ENCODE measurements around the gene RXRA.

The RXRA gene

GRCh38 chr9:134441227-134442084 lies 115.2 kb downstream of the RXRA start:
- no peak for DNase-seq (ENCODE audit: low read depth)
- no peak overlapping the region for H3K4me3 ChIP-seq (replicated peaks; ENCODE audit: low read depth, low read length)
- TF ChIP-seq CTCF (IDR thresholded peaks at IDR 0.05; ENCODE audit: low read length, missing control alignments), result no peak

DNA sequence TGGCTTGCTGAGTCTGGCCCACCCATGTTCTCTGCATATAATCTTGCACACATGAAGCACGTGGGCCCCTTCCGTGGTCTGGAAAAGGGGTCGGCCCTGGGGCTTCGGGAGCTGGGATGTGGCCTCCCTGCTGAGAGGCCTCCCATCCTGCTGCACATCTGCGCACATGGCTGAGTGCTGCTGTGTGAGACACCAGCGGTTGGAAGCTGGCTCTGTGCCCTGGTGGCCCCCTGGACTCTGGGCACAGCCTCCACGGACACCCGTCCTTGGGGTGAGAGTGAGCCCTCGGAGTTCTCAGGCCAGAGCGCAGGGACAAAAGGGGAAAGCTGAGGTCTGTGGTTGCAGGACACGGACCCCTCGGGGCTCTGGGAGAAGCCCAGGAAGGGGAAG lies 115.8 kb downstream of the RXRA start:
- no peak for TF ChIP-seq CTCF (IDR thresholded peaks at IDR 0.05; ENCODE audit: low read length, missing control alignments)
- no peak overlapping the region for H3K4me3 ChIP-seq (replicated peaks; ENCODE audit: low read depth, low read length)
- DNase-seq (ENCODE audit: low read depth), result peak; percentile 17

GRCh38 chr9:134442486-134443173 lies 116.4 kb downstream of the RXRA start:
- TF ChIP-seq CTCF (IDR thresholded peaks at IDR 0.05; ENCODE audit: low read length, missing control alignments), result no peak
- no peak overlapping the region for H3K4me3 ChIP-seq (replicated peaks; ENCODE audit: low read depth, low read length)
- peak; percentile 28 for DNase-seq (ENCODE audit: low read depth)

DNA sequence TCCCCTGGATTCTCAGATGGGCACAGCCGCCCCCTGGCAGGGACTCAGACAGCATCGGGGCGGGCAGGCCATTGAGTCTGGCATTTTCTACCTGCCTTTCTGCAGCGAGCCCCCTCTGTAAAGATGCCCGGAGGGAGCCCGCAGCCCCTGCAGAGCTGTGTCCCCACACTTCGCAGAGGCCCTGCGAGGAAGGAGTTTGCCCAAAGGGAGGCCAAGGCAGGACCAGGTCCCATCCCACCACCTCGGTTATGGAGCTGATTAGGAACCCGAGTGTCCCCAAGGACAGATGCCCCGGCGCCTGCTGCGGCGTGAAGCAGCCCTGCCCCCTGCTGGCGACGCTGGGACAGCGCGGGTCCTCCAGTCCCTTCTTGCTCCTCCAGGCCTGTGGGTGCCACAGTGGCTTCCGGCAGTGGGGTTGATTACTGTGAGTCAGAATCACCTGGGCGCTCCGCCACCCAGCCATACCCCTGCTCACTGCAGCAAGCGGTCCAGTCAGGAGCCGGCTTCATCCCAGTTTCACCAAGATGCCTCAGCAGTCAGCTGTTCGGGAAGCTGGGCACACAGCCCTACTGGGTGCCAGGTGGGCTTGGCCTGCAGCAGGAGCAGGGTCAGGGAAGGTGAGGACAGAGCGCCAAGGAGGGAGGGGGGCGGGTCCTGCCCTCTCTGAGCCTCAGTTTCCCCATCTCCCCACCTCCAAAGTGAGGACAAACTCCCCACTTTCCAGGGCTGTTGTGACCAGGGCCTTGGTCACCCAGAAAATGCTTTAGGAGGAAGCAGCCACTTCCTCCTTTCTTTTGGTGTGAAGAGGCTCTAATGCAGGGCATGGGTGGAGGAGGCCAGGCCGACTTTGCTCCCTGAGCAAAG lies 117.2 kb downstream of the RXRA start:
- peak; percentile 87 for DNase-seq (ENCODE audit: low read depth)
- H3K4me3 ChIP-seq (replicated peaks; ENCODE audit: low read depth, low read length), result no peak overlapping the region
- TF ChIP-seq CTCF (IDR thresholded peaks at IDR 0.05; ENCODE audit: low read length, missing control alignments), result peak; percentile 96

DNA sequence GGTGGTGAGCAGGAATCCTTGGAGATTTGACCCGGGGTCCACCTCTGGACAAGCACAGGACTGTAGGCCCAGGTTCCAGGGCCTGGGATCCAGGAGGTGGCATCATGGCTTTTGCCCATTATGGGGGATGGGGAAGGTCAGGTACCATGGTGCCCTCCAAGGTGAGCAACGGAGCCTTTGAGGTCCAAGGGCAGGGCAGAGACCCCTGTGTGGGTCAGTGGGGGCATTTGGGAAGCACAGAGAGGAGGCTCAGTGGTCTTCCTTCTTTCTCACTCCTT lies 117.7 kb downstream of the RXRA start:
- no peak overlapping the region for H3K4me3 ChIP-seq (replicated peaks; ENCODE audit: low read depth, low read length)
- no peak for DNase-seq (ENCODE audit: low read depth)
- TF ChIP-seq CTCF (IDR thresholded peaks at IDR 0.05; ENCODE audit: low read length, missing control alignments), result no peak

DNA sequence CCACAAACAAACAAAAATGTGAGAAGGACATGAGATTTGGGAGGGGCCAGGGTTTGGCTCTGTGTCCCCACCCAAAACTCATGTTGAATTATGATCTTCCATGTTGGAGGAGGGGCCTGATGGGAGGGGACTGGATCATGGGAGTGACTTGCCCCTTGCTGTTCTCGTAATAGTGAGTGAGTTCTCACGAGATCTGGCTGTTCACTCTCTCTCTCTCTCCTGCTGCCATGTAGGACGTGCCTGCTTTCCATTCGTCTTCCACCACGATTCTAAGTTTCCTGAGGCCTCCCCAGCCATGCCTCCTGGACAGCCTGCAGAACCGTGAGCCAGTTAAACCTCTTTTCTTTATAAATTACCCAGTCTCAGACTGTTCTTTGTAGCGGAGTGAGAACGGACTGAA lies 118.7 kb downstream of the RXRA start:
- no peak overlapping the region for H3K4me3 ChIP-seq (replicated peaks; ENCODE audit: low read depth, low read length)
- no peak for DNase-seq (ENCODE audit: low read depth)
- no peak for TF ChIP-seq CTCF (IDR thresholded peaks at IDR 0.05; ENCODE audit: low read length, missing control alignments)
